RPMI7951 (cell line): ENCODE results near the gene ENOX1. TPM values are rescaled to one million over a fixed set of nuclear protein-coding genes. Genes with fewer than 3 reads are reported as not detected.
A peak's percentile ranks its signal among the peaks of the same experiment; 100 is the strongest.

Source experiments
- DNase-seq: peaks from one replicate; pipeline ENCODE4 v3.0.0-alpha.2; 2012; ENCODE audit warnings: low read depth
- total RNA-seq: library from RNA; depleted of rRNA; stranded (reverse); fragments of >200 nt; shearing (Covaris generic); gene quantifications from 2 replicates; pipeline ENCODE4 v1.2.3, GENCODE V29; 2014

The ENOX1 gene
- total RNA-seq, 1 experiment from 2014 or later = 2.6 TPM

GRCh38 chr13:43388282-43389034 lies 398.3 kb downstream of the ENOX1 start:
- DNase-seq = no peak

GRCh38 chr13:43387880-43388279 lies 398.9 kb downstream of the ENOX1 start:
- no peak for DNase-seq

- no peak for DNase-seq
Observed at GRCh38 chr13:43383498-43384165, 403.1 kb downstream of the ENOX1 start.

GRCh38 chr13:43379738-43380137 lies 407.0 kb downstream of the ENOX1 start:
- DNase-seq = no peak

GRCh38 chr13:43377973-43378372 lies 408.8 kb downstream of the ENOX1 start:
- DNase-seq = peak; percentile 4

DNA sequence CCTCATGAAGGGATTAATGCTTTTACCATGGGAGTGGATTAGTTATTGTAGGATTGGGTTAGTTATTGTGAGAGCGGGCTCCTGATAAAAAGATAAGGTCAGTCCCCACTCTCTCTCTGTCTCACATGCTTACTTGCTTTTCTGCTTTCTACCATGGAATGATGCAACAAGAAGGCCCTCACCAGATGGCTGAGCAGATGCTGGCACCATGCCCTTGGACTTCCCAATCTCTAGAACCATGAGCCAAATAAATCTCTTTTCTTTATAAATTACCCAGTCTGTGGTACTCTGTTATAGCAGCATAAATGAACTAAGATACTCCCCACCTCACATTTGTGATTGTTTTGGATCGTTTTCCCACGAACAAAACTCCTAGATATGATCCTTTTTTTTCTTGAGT lies 409.6 kb downstream of the ENOX1 start:
- DNase-seq = peak; percentile 36

DNA sequence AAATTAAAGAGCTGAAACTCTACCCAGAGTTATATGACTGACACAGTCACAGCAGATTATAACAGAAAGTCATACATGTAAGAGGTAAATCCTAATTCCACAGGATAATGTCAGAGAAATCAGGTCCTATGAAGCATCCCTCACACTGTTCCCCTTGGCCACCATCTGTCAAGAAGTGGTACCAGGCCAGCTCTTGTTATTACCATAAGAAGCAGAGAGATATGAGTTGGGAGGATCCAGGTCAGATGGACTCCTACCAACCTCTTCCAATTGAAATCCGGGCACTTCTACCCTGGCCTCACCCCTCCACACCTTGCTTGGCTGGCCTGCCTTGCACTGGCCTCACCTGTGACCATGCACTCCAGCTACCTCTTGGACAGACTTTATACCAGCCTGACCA lies 410.2 kb downstream of the ENOX1 start:
- no peak for DNase-seq

DNA sequence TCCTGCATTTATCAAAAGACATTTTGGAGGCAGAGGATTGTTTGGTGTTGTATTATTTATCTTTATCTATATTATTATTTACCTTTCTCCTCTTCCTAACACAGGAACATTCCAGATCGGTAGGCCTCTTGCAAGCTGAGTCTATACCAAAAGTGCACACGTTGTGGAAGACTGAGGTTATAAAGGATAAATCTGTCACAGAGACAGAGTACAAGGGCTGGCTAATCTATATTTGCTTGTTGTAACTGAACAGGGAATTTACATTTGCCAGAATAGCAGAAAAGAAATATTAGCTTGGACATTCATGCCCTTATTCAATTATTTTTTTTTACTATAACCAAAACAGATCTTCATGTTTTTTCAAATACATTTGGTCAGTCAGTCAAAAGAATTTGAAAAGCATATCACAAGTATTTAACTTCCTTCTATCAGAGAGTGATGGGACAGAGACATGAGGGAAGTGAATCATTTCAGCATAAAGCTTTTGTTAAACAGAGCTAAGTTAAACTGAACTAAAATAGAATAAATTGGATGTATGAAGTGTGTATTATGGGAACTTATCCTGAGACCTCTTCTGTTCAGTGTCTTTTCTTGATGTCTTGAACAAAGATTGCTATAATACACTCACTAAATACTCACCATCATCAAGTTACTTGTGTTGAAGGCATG lies 410.8 kb downstream of the ENOX1 start:
- no peak for DNase-seq

- DNase-seq = peak; percentile 86
Observed at GRCh38 chr13:43374621-43375020, 412.2 kb downstream of the ENOX1 start.

GRCh38 chr13:43373400-43373799 lies 413.4 kb downstream of the ENOX1 start:
- DNase-seq = no peak

DNA sequence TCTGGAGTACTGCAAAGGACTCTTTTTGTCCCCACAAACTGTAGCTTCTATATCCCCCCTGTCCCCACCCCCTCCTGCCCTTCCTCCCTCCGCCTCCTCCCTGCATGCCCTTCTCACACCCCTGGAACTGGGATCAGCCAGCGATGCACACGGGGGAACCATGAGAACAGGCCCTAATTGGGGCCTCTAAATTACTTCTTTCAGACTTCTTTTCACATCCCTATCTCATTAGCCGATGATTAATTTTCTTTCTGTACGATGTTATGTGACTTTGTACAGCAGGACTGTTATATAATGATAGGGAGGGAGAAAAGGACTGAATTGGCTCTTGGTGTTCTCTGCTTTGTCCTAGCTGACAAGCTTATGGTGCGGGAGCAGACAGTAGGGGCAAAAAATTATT lies 415.9 kb downstream of the ENOX1 start:
- DNase-seq = no peak

- no peak for DNase-seq
Observed at GRCh38 chr13:43369319-43369718, 417.5 kb downstream of the ENOX1 start.

DNA sequence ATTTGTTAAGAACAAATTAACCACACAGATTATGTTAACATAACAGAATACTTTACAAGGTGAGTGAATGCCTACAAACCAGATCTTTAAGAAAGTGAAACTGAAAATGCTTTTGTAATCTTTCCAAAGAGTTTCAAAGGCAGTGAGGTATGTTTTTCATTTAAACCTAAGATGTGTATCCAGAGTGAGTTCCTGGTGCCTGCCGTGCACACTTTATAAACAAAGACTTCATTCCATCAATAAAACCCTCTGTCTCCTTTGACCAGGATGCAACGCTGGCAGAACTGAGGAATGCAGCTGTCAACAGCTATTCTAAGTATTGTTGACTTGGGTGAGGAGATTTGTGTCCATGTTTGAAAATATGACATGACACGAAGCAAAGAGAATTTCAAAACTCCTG lies 418.8 kb downstream of the ENOX1 start:
- peak; percentile 36 for DNase-seq

- DNase-seq = no peak
Observed at GRCh38 chr13:43365039-43365344, 421.8 kb downstream of the ENOX1 start.

- DNase-seq = peak; percentile 24
Observed at GRCh38 chr13:43364210-43365038, 422.3 kb downstream of the ENOX1 start.

DNA sequence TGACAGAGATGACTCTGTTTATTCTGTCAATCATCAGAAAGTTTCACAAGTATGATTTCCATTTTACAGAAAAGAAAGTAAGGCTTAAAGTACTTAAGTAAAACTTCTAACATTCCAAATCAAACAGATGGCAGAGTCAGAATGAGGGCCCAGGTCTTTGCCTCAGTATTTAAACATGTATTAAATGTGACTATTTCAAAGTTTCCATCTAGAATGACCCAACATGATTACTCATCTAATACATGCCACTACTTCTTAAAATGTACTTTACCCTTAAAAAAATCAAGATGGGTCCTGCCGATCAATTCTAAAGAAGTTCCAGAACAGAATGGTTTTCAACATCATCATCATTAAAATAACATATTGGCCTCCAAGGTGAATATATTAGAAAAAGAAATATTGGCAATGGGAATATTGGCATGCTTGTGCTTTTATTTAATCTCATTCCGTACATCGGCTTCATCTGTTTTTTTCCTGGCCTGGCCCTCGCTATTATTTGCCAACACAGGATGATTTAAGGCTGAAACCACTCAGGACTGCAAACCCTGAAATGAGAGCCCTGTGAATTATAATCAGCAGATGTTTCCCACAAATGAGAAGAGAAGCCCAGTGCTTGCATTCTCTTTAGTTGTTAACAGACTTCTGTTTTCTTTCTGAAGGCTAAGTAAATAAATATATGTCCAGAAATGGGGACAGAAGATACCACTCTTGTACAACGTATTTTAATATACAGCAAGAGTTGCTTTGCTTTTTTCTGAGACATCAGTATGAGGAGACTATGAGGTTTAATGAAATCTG lies 423.4 kb downstream of the ENOX1 start:
- no peak for DNase-seq

DNA sequence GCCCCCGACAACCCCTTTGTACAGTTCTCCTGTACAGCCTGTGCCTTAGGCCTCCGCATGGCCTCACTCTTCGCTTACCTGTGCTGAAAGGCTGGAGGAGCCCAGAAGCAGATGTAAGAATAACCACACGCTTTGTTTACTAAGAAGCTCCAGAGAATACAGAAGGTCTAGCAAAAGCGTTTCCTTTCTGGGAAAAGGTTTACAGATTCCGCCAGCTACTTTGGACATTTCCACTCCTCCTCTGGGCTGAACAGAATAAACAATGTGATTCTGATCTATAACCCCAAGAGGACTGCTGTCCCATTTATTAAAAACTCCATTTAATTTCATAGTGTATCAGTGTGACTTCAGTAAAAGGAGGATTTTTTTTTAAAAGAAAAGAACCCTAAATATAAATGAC lies 424.2 kb downstream of the ENOX1 start:
- no peak for DNase-seq

- DNase-seq = peak; percentile 57
Observed at GRCh38 chr13:43360892-43361610, 425.7 kb downstream of the ENOX1 start.

GRCh38 chr13:43360171-43360570 lies 426.6 kb downstream of the ENOX1 start:
- no peak for DNase-seq

- no peak for DNase-seq
Observed at GRCh38 chr13:43359536-43359935, 427.2 kb downstream of the ENOX1 start.

DNA sequence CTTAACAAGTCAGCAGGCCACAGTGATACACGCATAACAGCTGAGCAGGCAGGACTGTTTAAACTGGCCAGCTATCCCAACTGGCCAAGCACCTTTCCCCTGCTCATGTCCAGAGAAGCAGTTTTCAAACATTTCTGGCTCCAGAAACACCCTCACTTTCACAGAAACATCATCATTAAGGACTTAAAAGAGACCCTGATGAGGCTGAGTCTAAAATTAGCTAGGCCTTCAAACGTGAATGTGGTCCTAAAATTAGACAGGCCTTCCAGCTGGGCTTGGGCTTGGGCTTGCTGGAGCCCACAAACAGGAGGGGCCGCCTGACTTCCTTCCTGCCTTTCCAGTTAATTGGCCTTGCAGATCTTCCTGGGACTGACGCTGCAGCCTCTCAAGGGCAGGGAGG lies 429.2 kb downstream of the ENOX1 start:
- no peak for DNase-seq
